Endothelial cell of umbilical vein (primary cell): Measurements from ENCODE around the gene OR9Q2. TPM values are rescaled to one million over a fixed set of nuclear protein-coding genes. Genes with fewer than 3 reads are reported as not detected.

Experiments
- Bru-seq: library from RNA; stranded (reverse); fragments of 400-500 nt; gene quantifications from one replicate; lab custom pipeline; 2021; lab: Mats Ljungman, UMichigan
- BruChase-seq, 2 experiments: library from RNA; stranded (reverse); fragments of 400-500 nt; gene quantifications; one replicate each; lab custom pipeline; 2021; lab: Mats Ljungman, UMichigan
- BruUV-seq: library from RNA; stranded (reverse); fragments of 400-500 nt; replicated peaks from 2 replicates; lab custom pipeline; 2021; lab: Mats Ljungman, UMichigan
- CTCF ChIA-PET: fragments of 300-600, 350-600 bp; sonication (Branson Sonifier 250); formaldehyde crosslinking; loops from one replicate; lab custom pipeline; 2021; ENCODE audit warnings: antibody characterized with exemption, inconsistent platforms; lab: Charles Lee
- POLR2A ChIA-PET: fragments of 300-600, 350-600 bp; sonication (Branson Sonifier 250); formaldehyde crosslinking; loops from one replicate; lab custom pipeline; 2021; ENCODE audit warnings: antibody characterized with exemption, inconsistent platforms; lab: Charles Lee
- DNase-seq: peaks from one replicate; pipeline ENCODE4 v3.0.0-alpha.2; 2011; ENCODE audit warnings: low read depth, low spot score
- FAIRE-seq: peaks from 2 replicates; lab custom pipeline; 2011; peaks lifted over from hg19 to GRCh38; lab: Jason Lieb, UNC
- H2AFZ ChIP-seq: 2 replicates; pipeline ENCODE4 v1.6.0; 2012; ENCODE audit warnings: low read depth, low read length, control low read depth, inconsistent platforms
- H3K27ac ChIP-seq: 2 replicates; pipeline ENCODE4 v1.5.1; 2011; ENCODE audit warnings: low read depth, mild to moderate bottlenecking, control low read depth, low read length, moderate library complexity; ENCODE audit not compliant: insufficient read depth
- H3K27me3 ChIP-seq, 2 experiments: 2 replicates each; pipeline versions ENCODE4 v1.6.0 to v1.6.1; 2011; ENCODE audit warnings: low read length in 2 of 2, mixed read lengths in 1 of 2; ENCODE audit not compliant: control insufficient read depth in 2 of 2, insufficient read depth in 2 of 2
- H3K36me3 ChIP-seq, 2 experiments: 2 replicates in 1 of 2; 3 replicates in 1 of 2; pipeline ENCODE4 v1.5.1; 2011; ENCODE audit warnings: low read length in 2 of 2, mild to moderate bottlenecking in 1 of 2, moderate library complexity in 1 of 2; ENCODE audit not compliant: control insufficient read depth in 2 of 2, insufficient read depth in 2 of 2; ENCODE audit errors: extremely low read depth in 1 of 2
- H3K4me1 ChIP-seq: 3 replicates; pipeline ENCODE4 v1.5.1; 2011; ENCODE audit warnings: mild to moderate bottlenecking, low read length; ENCODE audit not compliant: control insufficient read depth, insufficient read depth; ENCODE audit errors: extremely low read depth
- H3K4me2 ChIP-seq: 2 replicates; pipeline ENCODE4 v1.6.1; 2011; ENCODE audit warnings: low read length, control low read depth, mixed read lengths; ENCODE audit not compliant: insufficient read depth
- H3K4me3 ChIP-seq, 3 experiments: fragments of 200-600 bp in 1 of 3; sonication (generic), shearing (Covaris generic) in 1 of 3; replicated peaks in 1 of 3; 2 replicates each; pipeline ENCODE4 v1.5.1; 2011 to 2016; ENCODE audit warnings: control low read depth in 3 of 3, low read length in 3 of 3, mild to moderate bottlenecking in 2 of 3, inconsistent platforms in 1 of 3, low read depth in 1 of 3, moderate library complexity in 1 of 3; ENCODE audit not compliant: insufficient read depth in 1 of 3
- H3K79me2 ChIP-seq: 2 replicates; pipeline ENCODE4 v1.6.0; 2012; ENCODE audit warnings: low read length, inconsistent platforms; ENCODE audit not compliant: control insufficient read depth, insufficient read depth
- H3K9ac ChIP-seq: replicated peaks from 2 replicates; pipeline ENCODE3; 2011; ENCODE audit warnings: low read length, control low read depth; ENCODE audit not compliant: insufficient read depth; ENCODE audit errors: extremely low read depth
- H3K9me1 ChIP-seq: replicated peaks from 3 replicates; pipeline ENCODE4 v1.6.0; 2011; ENCODE audit warnings: mild to moderate bottlenecking, low read length; ENCODE audit not compliant: control insufficient read depth, insufficient read depth; ENCODE audit errors: extremely low read depth
- H3K9me3 ChIP-seq: replicated peaks from 2 replicates; pipeline ENCODE4 v1.5.1; 2012; ENCODE audit warnings: low read length, inconsistent platforms; ENCODE audit not compliant: control insufficient read depth, insufficient read depth
- H4K20me1 ChIP-seq: replicated peaks from 2 replicates; pipeline ENCODE3; 2011; ENCODE audit warnings: mild to moderate bottlenecking, low read length; ENCODE audit not compliant: control insufficient read depth, insufficient read depth; ENCODE audit errors: extremely low read depth
- CTCF ChIP-seq, 2 donors: IDR thresholded peaks; 1 replicate in 1 of 2; 2 replicates in 1 of 2; pipeline ENCODE4 v1.5.1; 2011; ENCODE audit warnings: low read length in 2 of 2, mild to moderate bottlenecking in 2 of 2, moderate library complexity in 2 of 2, control low read depth in 1 of 2, inconsistent platforms in 1 of 2, low read depth in 1 of 2; ENCODE audit not compliant: insufficient read depth in 1 of 2; ENCODE audit errors: extremely low read depth in 1 of 2
- EZH2 ChIP-seq: IDR thresholded peaks from 2 replicates; pipeline ENCODE4 v1.6.1; 2012; ENCODE audit warnings: borderline replicate concordance, low read depth, mild to moderate bottlenecking, moderate library complexity, low read length, inconsistent platforms; ENCODE audit not compliant: severe bottlenecking
- GATA2 ChIP-seq: IDR thresholded peaks from 2 replicates; pipeline ENCODE4 v1.7.0; 2011; ENCODE audit warnings: low read depth, mild to moderate bottlenecking, moderate library complexity, mixed read lengths, low read length; ENCODE audit not compliant: insufficient read length, insufficient read depth
- POLR2A ChIP-seq: IDR thresholded peaks from 2 replicates; pipeline ENCODE4 v1.6.1; 2012; ENCODE audit warnings: low read depth, mild to moderate bottlenecking, control low read depth, low read length
- dilution Hi-C: fragments of 300-500 bp; cut with MboI; formaldehyde crosslinking; loops from one replicate; pipeline ENCODE4 v1.15.0; 2019; ENCODE audit warnings: low sequenced_read_pairs; ENCODE audit not compliant: extremely low pct_ligation_motif_present
- intact Hi-C: fragments of 100-400 bp; cut with micrococcal nuclease; formaldehyde crosslinking; loops from one replicate; pipeline ENCODE4 v1.10.0; 2022
- long read RNA-seq: library from polyadenylated mRNA; stranded (forward); transcript quantifications from one replicate; pipeline ENCODE4 v2.0.0, GENCODE V29; 2021
- polyA minus RNA-seq, 3 experiments: library from RNA; depleted of rRNA, polyadenylated mRNA; stranded (reverse); fragments of >200 nt; gene quantifications; 1 replicate in 1 of 3; 2 replicates in 2 of 3; pipeline ENCODE4 v1.2.3, GENCODE V29; 2011
- polyA plus RNA-seq, 4 experiments: library from polyadenylated mRNA; depleted of rRNA in 3 of 4; stranded (reverse) in 3 of 4; unstranded in 1 of 4; fragments of >200 nt; gene quantifications; 2 replicates each; pipeline versions ENCODE4 v1.2.1 to v1.2.3, GENCODE V29; 2011 to 2012; ENCODE audit warnings: missing spikeins in 1 of 4
- total RNA-seq: library from RNA; stranded (reverse); gene quantifications from 2 replicates; pipeline ENCODE4 v1.2.3, GENCODE V29; 2021

Gene OR9Q2
- total RNA-seq (not detected in 2 replicates), polyA plus RNA-seq (not detected in 2 replicates), polyA minus RNA-seq (0.30 and 0.34 TPM in 2 replicates), Bru-seq, nascent RNA (not detected), BruChase-seq, experiment 1, labeled RNA remaining after a 6-hour chase (not detected), BruChase-seq, experiment 2, labeled RNA remaining after a 2-hour chase (percentile 12 among the genes with signal in this experiment)
- not detected in 2 replicates for polyA plus RNA-seq (2011; cell fraction: cytosol; rRNA removed)
- not detected in 2 replicates for polyA plus RNA-seq (2011; cell fraction: nucleus; rRNA removed)
- polyA plus RNA-seq (2012): not detected in 2 replicates
- not detected for polyA minus RNA-seq (2011; cell fraction: cytosol; rRNA and poly(A)+ RNA removed)
- polyA minus RNA-seq (2011; cell fraction: nucleus; rRNA and poly(A)+ RNA removed): not detected in 2 replicates
- long read RNA-seq: 0 reads

- dilution Hi-C loops: no loop called here
- no peak for FAIRE-seq
Measured at GRCh38 chr11:58188770-58189169, at the start of gene OR9Q2. Gene OR9Q2 (plus strand): TSS chr11:58189070. CDS start chr11:58190491, 1,421 bp downstream.

More at GRCh38 chr11:58188770-58189169, at the start of gene OR9Q2:
- Histone ChIP-seq H3K27ac (no peak within 1 kb of the TSS), H4K20me1 (no peaks in the 10 kb centered on the region), H3K9me1 (no peaks in the 10 kb centered on the region), H3K79me2 (no peaks in the 10 kb centered on the region), H3K4me1 (no peaks in the 10 kb centered on the region), H3K9ac (no peak within 1 kb of the TSS), H3K4me2 (no peak within 1 kb of the TSS), H3K4me3 (no peak within 1 kb of the TSS), H2AFZ (no peak within 1 kb of the TSS), H3K9me3 (no peaks in the 10 kb centered on the region), H3K36me3 (no peaks in the 10 kb centered on the region), H3K27me3 (no peaks in the 10 kb centered on the region)
- ChIA-PET POLR2A (no interaction called here), CTCF (no interaction called here)
- DNase-seq: no peak
- BruUV-seq: no TSS peak
- TF ChIP-seq EZH2 (no peak), POLR2A (no peak), GATA2 (no peak), CTCF (IDR thresholded peaks at IDR 0.05; ENCODE audit: extremely low read depth in 1 of 2, insufficient read depth in 1 of 2, low read depth in 1 of 2, low read length in 2 of 2) (no peak)
- intact Hi-C loops: no loop called here
